Urinary bladder (tissue), 4 donors: Measurements from ENCODE around the gene SNAPC4. TPM values are rescaled to one million over a fixed set of nuclear protein-coding genes. Genes with fewer than 3 reads are reported as not detected.

Source experiments
- DNase-seq: peaks from one replicate; pipeline ENCODE4 v3.0.0-alpha.2; 2015; ENCODE audit errors: extremely low spot score
- H3K27ac ChIP-seq: one replicate; pipeline ENCODE4 v1.5.1; 2013; ENCODE audit warnings: low read depth, mild to moderate bottlenecking, moderate library complexity
- H3K36me3 ChIP-seq: one replicate; pipeline ENCODE4 v1.6.1; 2013; ENCODE audit warnings: mild to moderate bottlenecking, moderate library complexity; ENCODE audit not compliant: insufficient read depth
- H3K4me1 ChIP-seq: one replicate; pipeline ENCODE4 v1.6.1; 2013; ENCODE audit warnings: mild to moderate bottlenecking, moderate library complexity; ENCODE audit not compliant: insufficient read depth
- H3K4me3 ChIP-seq: one replicate; pipeline ENCODE4 v1.5.1; 2013; ENCODE audit warnings: low read depth, low read length
- WGBS: extraction: QIAGEN DNeasy Blood & Tissue Kit; methylation state at CpG from one replicate; pipeline ENCODE4 v1.1.7; 2013; 5-methylcytosine and 5-hydroxymethylcytosine counted together
- polyA plus RNA-seq: library from polyadenylated mRNA; stranded (reverse); fragments of 200-250 nt; gene quantifications from one replicate; pipeline ENCODE4 v1.2.3, GENCODE V29; 2013
- total RNA-seq: library from RNA; depleted of rRNA; stranded (reverse); fragments of >200 nt; gene quantifications from one replicate; pipeline ENCODE4 v1.2.3, GENCODE V29; 2014
- donor health status: healthy with polysubstance abuse.
- donor health status: healthy.

The SNAPC4 gene
- total and polyA plus RNA-seq, 2 donors, result 4.4 to 7.3 TPM

DNA sequence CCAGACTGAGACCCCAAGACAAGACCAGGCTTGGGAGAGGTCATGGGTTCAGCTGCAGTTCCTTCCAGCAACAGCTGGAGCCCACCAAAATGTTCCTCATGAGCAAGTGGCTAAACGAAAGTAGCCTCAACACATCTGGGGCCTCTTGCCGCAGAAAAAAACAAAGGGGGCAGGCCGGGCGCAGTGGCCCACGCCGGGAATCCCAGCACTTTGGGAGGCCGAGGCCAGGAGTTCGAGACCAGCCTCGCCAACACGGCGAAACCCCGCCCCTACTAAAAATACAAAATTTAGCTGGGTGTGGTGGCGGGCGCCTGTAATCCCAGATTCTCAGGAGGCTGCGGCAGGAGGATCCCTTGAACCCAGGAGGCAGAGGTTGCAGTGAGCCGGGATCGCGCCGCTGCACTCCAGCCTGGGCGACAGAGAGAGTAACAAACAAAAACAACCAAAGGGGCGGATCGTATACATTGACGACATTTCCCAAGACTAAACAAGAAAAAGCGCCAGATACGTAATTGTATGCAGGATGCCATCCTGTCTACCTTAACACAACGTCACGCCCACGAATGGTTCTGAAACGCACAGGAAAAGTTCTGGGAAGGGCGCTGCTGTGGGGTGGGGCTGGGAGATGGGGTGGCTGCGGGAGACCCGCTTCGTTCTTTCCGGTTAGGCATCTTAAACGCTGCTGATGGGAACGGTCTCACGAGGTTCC is 38.0 kb upstream of the SNAPC4 start:
- Histone ChIP-seq H3K4me3 (peak overlapping the region; percentile 85), H3K4me1 (no peaks in the 10 kb centered on the region), H3K36me3 (no peaks in the 10 kb centered on the region), H3K27ac (no peak overlapping the region)
- WGBS, result 43% methylated on average over 37 of the region's 37 CpGs
- DNase-seq, result no peak

DNA sequence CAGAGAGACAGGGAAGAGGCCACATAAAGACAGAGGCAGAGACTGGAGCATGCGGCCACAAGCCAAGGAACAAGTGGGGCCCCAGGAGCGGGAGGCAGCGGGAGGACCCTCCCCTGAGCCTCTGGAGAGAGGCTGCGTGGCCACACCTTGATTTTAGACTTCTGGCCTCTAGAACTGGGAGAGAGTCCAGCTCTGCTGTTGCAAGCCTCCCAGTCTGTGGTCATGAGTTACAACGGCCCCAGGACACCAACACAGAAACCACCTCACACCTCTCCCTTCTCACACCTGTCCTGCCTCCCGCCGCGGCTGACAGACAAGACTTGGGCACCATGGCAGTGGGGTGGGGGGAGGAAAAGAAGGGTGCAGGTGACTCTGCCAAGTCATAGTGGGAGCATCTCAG is 37.5 kb upstream of the SNAPC4 start:
- Histone ChIP-seq H3K27ac (no peak overlapping the region), H3K36me3 (no peaks in the 10 kb centered on the region), H3K4me1 (no peaks in the 10 kb centered on the region), H3K4me3 (peak overlapping the region; percentile 85)
- WGBS, result 61% methylated on average over 8 of the region's 8 CpGs
- DNase-seq, result no peak

DNA sequence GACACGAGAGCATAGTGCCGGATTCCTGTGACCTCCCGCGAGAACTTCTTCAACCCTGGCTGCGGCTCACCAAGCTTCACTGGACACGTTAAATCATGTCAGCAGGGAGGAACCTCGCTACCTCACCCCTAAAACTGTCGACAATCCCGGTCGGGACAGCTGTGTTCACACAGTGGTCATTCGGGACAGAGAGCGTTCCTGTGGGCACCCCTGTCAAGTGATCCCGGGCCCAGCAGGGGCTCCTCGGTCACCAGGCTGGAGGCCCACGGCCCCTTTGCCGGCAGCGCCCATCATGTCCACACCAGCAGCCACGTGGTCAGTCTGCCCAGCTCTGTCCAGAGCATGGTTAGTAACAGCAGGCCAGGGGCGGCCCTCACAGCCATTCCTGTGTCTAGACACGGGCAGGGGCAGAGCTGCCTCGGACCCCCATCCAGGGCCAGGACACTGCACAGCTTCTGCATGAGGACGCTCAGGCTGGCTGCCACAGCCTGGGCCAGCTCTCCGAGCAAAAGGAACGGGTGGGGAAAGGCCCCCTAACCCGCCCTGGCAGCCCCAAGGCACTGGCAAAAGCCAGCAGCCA is 36.2 kb upstream of the SNAPC4 start:
- Histone ChIP-seq H3K36me3 (no peaks in the 10 kb centered on the region), H3K4me3 (no peak overlapping the region), H3K27ac (no peak overlapping the region), H3K4me1 (no peaks in the 10 kb centered on the region)
- 94% methylated on average over 25 of the region's 25 CpGs for WGBS
- no peak for DNase-seq

DNA sequence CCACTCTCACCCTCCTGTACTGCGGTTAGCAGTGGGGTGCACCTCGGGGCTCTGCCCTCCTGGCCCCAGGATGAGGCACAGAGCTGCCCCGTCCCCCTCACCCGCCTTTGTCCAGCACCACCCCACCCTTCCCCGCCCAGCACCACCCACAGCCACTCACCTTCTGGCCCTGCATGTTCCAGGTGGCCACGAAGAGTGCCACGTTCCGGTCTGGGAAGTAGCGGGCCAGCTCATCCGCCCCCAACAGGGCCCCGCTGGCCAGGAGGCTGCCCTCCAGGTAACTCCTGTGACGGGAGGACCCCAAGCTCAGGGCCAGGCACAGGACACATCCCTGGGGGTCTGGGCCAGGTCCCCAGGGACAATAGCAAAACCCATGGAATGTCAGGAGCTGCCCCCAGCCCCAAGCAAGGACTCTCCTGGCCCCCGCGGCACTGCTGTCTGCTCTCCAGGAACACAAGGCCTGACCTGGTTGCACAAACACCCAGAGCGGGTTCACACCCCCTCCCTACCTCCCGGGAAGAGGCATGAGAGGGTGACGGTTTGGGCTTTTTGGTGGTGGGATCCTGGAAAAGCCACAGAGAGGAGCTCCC is 34.7 kb upstream of the SNAPC4 start:
- 91% methylated on average over 17 of the region's 17 CpGs for WGBS
- Histone ChIP-seq H3K4me1 (no peaks in the 10 kb centered on the region), H3K4me3 (no peak overlapping the region), H3K27ac (no peak overlapping the region), H3K36me3 (peaks cover 3% of the 10 kb centered on the region)
- no peak for DNase-seq

DNA sequence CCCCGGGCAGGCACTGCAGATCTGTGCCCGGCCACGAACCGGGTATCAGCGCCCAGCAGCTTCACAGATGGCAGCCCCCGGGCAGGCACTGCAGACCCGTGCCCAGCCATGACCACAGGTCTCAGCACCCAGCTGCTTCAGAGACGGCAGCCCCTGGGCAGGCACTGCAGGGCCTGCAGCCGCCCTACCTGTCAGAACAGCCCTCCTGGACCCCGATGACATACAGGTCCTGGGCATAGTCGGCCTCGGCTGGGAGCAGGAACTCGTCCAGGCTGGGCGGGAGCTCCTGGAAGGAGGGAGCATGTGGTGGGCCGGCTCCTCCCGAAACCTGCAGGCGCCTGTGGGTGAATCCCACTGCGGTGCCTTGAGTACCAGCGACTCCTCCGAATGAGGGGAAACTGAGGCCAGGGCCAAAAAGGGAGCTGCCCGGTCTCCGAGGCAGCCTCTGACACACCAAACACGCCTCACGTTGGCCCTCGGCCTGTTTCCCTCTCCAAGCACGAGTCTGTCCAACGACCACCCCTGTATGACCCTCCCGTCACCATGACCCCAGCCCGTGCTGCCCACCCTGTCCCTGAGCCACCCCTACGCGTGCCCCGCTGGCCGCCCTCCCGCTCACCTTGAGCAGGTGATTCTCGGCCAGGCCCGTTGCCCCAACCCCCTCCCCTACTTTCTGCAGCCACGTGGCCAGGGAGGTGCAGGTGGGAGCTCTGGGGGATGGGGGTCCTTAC is 34.0 kb upstream of the SNAPC4 start:
- 88% methylated on average over 37 of the region's 37 CpGs for WGBS
- Histone ChIP-seq H3K4me1 (no peaks in the 10 kb centered on the region), H3K27ac (no peak overlapping the region), H3K36me3 (peaks cover 3% of the 10 kb centered on the region), H3K4me3 (no peak overlapping the region)
- DNase-seq, result no peak

DNA sequence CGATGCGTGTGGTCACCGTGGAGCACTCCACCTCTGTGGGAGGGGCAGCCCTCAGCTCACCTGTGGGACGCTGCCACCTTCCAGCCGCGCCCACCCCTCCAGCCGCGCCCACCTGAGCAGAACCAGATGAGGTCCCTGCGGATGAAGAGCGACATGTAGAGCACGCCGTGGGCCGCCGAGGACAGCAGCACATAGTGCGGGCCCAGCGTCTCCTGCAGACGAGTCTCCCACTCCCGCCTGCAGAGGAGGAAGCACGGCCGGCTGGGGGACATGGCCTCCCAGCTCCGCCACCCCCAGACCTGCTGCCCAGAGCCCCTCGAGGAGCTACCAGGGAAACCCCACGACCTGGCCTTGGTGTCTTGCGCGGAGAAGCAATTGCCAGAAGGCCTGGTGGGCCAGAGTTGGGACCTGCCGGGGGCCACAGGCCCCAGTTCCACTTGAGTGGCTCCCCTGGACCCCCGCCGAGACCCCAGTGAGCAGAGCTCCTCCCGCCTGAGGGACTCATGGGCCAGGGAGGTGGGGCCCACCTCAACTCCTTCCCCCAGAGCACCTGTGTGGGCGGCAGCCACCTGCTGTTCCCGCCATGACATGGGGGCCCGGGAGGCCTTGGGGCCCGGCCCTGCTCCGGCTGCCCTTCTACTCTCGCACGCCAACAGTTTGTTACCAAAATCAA is 33.2 kb upstream of the SNAPC4 start:
- Histone ChIP-seq H3K4me1 (no peaks in the 10 kb centered on the region), H3K27ac (no peak overlapping the region), H3K4me3 (no peak overlapping the region), H3K36me3 (peaks cover 3% of the 10 kb centered on the region)
- 94% methylated on average over 36 of the region's 36 CpGs for WGBS
- no peak for DNase-seq

DNA sequence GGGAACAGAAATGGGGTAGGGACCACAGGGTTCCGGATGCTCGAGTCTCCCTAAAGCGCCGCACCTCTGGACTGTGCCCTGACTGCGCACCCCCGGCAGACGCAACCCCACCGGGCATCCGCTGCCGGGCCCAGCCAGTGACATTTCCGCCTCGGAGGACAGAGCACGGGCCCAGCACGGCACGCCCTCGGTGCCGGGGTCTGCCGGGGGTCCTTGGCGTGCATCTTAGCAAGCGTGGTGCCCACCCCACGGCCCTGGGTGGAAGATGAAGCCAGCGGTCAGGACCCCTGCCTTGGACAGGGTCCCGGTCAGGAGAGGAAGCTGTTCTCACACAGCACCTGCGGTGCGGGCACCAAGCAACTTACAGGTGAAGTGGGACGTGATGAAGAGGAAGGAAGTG is 32.6 kb upstream of the SNAPC4 start:
- DNase-seq, result no peak
- Histone ChIP-seq H3K27ac (no peak overlapping the region), H3K4me1 (no peaks in the 10 kb centered on the region), H3K36me3 (peaks cover 3% of the 10 kb centered on the region), H3K4me3 (no peak overlapping the region)
- 94% methylated on average over 26 of the region's 26 CpGs for WGBS

DNA sequence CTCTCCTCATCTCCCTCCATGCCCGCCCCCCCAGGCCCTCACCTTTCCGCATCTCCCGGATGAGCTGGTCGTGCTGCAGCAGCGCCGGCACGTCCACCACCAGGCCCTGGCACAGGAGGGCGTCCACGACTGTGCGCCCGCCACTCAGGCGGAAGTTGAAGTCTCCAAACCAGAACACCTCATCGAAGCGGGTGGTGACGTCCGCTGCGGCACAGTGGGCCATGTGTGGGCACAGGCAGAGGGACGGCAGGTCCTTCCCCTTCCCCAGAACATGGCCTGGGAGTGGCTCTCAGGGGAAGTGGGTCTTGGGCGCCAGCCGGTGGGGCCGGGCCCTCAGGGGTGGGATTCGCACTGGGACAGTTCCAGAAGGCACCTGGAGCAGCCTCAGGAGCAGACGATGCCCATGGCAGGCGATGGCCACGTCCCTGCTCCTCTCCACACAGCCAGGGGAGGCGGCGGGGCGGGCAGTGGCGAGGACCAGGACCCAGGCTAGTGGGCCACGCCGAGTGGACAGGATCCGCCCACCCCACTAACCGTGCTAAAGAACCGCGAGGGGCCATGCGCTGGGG is 31.9 kb upstream of the SNAPC4 start:
- 95% methylated on average over 36 of the region's 36 CpGs for WGBS
- DNase-seq, result no peak

DNA sequence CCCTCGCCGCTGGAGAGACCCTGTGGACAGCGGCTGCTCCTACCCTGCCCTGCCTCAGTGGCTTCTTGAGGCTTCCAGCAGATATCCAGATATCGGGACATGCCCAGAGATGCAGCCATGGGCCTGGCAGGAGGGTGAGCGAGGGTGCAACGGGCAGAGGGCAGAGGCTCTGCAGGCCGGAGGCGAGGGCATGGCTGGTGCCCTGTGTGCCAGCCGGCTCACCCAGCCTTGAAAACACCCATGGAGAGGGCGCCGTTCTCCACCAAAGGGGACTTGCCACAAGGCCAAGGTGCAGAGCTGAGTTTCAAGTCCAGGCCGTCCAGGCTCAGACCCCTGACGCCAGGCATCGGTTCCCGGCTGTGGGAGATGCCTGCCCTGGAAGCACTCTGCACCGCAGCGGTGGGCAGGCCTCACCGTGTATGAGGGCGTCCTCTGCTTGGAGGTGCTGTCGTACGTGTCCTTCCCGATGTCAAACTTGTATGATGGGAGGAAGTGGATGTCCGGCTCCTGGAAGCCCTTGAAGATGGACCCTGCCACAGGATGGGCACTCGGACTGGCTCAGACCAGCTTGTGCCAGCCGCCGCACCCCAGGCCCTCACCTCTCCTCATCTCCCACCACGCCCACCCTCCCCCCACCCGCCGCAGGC is 30.7 kb upstream of the SNAPC4 start:
- Histone ChIP-seq H3K4me3 (no peak overlapping the region), H3K4me1 (no peaks in the 10 kb centered on the region), H3K36me3 (peaks cover 3% of the 10 kb centered on the region), H3K27ac (no peak overlapping the region)
- no peak for DNase-seq
- 94% methylated on average over 29 of the region's 29 CpGs for WGBS

More for the DNA sequence above, 31.9 kb upstream of the SNAPC4 start:
- H3K27ac ChIP-seq, result no peak overlapping the region
- H3K36me3 ChIP-seq, result peaks cover 3% of the 10 kb centered on the region
- no peaks in the 10 kb centered on the region for H3K4me1 ChIP-seq
- H3K4me3 ChIP-seq, result no peak overlapping the region

DNA sequence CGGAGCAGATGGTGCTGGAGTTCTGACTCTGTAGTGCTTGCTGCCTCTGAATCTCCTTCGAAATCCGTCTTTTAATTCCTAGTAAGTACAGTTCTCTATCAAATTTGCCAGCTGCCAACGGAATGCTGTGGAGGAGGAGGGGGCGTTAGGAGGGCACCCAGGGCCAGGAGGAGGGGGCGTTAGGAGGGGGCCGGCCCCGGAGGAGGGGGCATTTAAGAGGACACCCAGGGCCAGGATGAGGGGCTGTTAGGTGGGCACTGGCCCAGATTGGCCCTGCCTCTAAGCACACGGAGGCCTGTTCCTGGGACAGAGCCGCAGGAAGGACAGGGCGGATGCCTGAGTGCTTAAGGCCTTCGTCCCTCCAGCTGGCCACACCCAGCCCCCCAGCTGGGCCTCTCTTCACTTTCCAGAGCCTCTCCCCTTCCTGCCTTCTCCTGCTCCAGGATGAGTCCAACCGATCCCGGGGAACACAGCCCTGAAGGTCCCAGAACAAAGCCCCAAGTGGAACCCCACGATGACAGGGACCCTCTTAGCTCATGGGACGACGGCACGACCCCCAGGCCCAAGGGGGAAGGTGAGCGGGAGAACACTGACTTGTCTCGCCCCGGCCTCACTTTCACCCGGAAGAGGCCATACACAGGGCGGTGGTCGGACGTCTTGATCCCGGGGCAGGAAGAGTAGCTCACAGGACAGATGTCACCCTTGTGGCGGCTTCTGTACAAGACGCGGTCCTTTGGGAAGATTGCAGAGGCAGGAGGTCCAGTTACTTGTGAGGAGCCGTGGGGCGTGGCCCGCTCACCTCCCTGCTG is 29.9 kb upstream of the SNAPC4 start:
- Histone ChIP-seq H3K27ac (no peak overlapping the region), H3K4me3 (no peak overlapping the region), H3K36me3 (peaks cover 3% of the 10 kb centered on the region), H3K4me1 (no peaks in the 10 kb centered on the region)
- no peak for DNase-seq
- 80% methylated on average over 32 of the region's 32 CpGs for WGBS

DNA sequence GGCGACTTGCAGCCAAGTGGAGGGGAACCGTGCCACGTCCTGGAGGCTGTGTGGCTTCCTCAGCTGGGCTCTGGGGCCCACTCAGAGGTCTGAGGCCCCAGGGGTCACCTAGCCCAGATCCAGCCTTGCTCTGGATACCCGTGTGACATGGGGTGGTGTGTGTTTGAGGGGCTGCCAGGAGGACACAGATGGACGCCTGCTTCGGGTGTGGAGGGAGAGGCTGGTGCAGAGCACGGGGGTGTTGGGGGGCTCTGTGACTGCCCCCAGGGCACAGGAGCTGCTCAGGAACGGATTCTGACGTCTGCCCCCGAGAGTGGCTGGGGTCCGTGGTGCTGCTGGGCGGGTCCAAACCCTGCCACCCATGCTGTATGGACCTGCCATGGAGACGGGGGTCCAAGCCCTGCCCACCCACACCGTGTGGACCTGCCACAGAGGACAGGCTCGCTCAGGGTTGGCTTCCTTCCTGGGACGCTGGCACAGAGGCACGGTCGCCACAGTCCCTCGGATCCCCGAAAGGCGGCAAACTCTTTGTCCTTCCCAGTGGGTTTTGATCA is 29.2 kb upstream of the SNAPC4 start:
- DNase-seq, result no peak
- no peaks in the 10 kb centered on the region for H3K4me1 ChIP-seq
- WGBS, result 89% methylated on average over 21 of the region's 21 CpGs
- H3K4me3 ChIP-seq, result no peak overlapping the region
- no peak overlapping the region for H3K27ac ChIP-seq
- peaks cover 3% of the 10 kb centered on the region for H3K36me3 ChIP-seq

DNA sequence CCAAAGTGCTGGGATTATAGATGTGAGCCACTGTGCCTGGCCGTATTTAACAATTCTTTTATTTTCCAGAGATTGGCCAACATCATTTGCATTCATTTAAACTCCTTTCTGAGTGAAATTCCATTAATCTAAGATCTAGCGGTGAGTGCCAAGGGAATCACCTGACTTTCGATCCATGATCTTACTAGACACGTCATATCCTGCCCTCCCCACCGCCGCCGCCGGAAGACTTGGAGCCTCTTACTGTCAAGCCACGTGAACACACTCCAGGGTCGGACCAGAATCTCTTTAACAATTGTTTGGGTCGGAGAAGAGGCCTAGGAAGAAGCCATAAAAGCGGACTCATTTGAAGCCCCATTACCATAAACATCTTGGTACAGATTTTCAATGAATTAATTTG is 26.8 kb upstream of the SNAPC4 start:
- no peak for DNase-seq

More for the DNA sequence above, 26.8 kb upstream of the SNAPC4 start:
- 87% methylated on average over 12 of the region's 12 CpGs for WGBS
- no peak overlapping the region for H3K4me3 ChIP-seq
- H3K36me3 ChIP-seq, result peaks cover 14% of the 10 kb centered on the region
- no peak overlapping the region for H3K27ac ChIP-seq
- no peaks in the 10 kb centered on the region for H3K4me1 ChIP-seq
